GM12864 (cell line): ENCODE results near the gene ARHGDIG.

Experiments
- DNase-seq: peaks from one replicate; pipeline ENCODE4 v3.0.0-alpha.2; 2011; ENCODE audit warnings: low read depth
- H3K4me3 ChIP-seq: 2 replicates; pipeline ENCODE4 v1.5.1; 2011; ENCODE audit warnings: mild to moderate bottlenecking, low read depth, low read length, control low read depth
- TF ChIP-seq, protein P1 (sequence below): IDR thresholded peaks from 2 replicates; pipeline ENCODE4 v1.5.1; 2011; ENCODE audit warnings: low read depth, mild to moderate bottlenecking, moderate library complexity, low read length, control low read depth, inconsistent platforms; ENCODE audit errors: missing control alignments

The ARHGDIG gene

DNA sequence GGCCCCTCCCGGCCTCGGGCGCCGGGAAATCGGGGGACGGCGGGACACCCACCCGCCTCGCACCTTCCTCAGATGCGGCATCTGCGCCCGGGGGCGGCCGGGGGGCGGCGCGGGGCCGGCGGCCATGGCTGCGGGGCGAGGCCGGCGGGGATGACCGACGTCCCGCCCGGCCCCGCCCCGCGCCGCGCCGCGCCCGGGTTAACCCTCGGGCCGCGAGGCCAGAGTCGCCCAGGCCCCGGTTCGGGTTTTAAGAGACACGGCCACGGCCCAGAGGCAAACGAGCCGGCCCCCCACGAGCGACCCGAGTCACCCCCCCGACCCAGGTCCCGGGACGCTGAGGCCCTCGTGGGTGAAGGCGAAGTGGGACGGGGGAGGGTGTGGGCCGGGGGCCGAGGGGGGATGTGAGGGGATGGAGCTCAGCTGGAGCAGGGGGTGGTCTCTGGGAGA is 4.6 kb upstream of the ARHGDIG start, which contains the start of gene RGS11:
TSS of gene RGS11 (minus strand) at position 159 of the 447 bp plus-strand sequence. CDS start at position 126, 33 bp downstream.
- TF ChIP-seq, protein P1, sequence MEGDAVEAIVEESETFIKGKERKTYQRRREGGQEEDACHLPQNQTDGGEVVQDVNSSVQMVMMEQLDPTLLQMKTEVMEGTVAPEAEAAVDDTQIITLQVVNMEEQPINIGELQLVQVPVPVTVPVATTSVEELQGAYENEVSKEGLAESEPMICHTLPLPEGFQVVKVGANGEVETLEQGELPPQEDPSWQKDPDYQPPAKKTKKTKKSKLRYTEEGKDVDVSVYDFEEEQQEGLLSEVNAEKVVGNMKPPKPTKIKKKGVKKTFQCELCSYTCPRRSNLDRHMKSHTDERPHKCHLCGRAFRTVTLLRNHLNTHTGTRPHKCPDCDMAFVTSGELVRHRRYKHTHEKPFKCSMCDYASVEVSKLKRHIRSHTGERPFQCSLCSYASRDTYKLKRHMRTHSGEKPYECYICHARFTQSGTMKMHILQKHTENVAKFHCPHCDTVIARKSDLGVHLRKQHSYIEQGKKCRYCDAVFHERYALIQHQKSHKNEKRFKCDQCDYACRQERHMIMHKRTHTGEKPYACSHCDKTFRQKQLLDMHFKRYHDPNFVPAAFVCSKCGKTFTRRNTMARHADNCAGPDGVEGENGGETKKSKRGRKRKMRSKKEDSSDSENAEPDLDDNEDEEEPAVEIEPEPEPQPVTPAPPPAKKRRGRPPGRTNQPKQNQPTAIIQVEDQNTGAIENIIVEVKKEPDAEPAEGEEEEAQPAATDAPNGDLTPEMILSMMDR = no peak
- no peak within 1 kb of the TSS for H3K4me3 ChIP-seq
- DNase-seq = no peak

DNA sequence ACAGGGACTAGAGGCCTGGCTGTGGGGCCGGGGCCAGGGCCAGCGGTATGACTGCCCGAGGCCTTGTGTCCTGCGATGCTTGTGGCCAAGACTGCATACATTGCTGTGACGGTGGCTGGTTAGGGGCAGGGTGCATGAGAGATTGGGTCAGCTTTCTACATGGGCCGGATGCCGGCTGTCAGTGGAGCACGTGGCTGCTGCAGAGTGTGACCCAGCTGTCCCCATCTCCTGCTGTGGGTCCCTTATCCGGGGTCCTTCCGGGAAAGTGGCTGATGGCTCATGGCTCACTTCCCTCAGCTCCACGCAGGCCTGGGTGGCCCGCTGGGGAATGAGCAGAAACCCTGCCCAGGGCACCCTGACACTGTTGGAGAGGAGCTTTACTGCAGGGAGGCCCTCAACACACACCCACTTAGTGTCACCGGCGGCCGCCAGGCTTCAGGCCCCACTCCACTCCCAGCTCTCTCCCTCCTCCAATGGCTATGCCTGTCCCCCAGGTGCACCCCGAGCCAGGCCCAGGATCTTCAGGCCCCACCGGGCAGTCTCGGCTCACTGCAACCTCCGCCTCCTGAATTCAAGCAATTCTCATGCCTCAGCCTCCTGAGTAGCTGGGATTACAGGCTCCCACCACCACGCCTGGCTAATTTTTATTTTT is 3.8 kb upstream of the ARHGDIG start:
- TF ChIP-seq, protein P1 = no peak
- no peak for DNase-seq
- no peak overlapping the region for H3K4me3 ChIP-seq

DNA sequence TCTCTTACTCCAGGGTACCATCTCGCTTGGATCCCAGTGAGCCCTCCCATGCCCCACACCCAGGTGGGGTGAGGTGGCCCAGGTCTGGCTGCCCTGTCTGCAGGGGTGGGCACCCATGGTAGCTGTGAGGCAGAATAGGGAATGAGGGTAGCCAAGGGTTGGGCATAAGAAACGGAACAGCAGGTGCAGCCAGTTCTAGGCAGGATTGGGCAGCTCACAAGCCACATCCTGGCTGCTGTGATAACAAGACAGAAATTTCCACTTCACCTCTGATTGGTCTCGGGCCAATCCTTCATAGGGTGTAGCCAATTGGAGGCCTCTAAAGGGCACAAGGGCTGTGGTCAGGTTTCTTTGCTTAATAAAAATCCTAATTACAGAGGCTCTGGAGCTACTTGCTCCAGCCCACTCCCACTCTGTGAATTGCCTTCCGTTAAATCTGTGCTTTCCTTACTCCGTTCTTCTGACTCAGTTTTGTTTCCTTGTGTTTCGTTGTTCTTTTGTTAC is 1.5 kb upstream of the ARHGDIG start:
- DNase-seq = no peak
- TF ChIP-seq, protein P1 = no peak
- no peak overlapping the region for H3K4me3 ChIP-seq

DNA sequence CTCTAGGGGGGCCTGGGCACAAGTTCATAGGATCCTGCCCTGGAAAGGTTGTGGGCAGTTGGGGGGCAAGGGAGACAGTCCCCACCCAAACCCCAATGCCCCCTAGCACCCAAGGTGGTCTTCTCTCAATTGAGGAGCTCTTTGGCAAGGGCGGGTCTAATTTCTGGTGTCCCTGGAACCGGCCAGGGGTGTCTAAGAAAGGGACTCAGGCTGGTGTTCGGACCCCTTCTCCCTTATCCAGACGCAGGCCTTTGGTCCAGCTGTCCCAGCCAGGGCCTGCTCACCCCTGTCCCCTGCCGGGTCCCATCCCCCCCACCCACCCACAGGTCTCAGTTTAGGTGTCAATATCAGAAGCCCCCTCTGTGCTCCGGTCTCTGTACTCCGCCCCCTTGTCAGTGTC is 860 bp upstream of the ARHGDIG start:
- DNase-seq = no peak
- TF ChIP-seq, protein P1 = no peak
- H3K4me3 ChIP-seq = no peak overlapping the region

DNA sequence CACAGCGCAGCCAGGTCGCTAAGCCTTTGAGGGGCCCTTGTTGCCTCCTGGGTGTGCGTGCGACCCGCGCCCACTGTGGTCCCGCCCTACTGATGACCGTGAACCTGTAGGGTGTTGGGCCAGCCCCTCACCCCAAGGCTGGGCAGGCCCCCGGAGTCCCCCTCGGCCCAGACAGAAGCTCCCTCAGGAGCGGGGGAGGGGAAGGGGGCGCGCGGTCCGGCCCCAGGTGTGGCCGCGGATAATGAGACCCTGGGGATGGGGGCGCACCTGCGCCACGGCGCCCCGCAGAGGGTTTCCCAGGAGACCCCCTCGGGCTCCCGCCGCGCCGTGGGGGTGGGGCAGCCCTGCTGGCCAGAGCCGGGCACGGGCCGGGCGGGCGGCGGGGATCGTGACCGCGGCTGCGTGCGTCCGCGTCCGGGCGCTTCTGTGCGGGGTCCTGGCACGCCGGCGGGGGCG is 358 bp upstream of the ARHGDIG start:
- no peak overlapping the region for H3K4me3 ChIP-seq
- DNase-seq = no peak

DNA sequence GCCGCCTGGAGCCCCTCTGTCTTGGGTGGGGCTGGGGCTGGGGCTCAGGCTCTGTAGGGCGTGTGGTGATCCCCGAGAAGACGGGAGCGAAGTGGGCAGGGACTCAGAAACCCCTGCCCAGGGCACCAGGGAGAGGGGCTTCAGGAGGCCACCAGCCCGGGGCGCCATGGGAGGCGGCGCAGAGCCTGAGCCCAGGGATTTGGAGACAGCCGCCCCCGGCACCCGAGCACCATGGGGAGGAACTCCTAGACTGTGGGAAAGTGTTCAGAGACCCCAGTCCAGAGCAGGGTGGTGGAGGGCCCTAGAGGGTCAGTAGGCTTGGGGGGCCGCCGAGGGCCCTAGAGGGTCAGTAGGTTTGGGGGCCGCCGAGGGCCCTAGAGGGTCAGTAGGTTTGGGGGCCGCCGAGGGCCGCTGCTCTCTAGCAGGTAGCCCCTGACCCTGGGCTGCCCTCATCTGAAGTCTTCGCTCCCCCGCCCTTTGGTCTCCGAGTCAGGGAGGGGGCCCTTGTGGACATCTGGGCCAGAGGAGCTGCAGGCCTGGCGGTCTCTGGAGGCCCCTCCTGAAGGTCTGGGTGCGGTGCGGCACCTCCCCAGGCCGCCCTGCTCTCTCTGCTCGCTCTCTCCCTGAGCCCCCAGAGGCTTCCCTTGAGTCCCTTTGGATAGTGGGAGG is 734 bp downstream of the ARHGDIG start:
- no peak overlapping the region for H3K4me3 ChIP-seq
- TF ChIP-seq, protein P1 = no peak
- no peak for DNase-seq

More for the DNA sequence above, 358 bp upstream of the ARHGDIG start:
- TF ChIP-seq, protein P1 = no peak
